Effector CD8-positive, alpha-beta T cell (primary cell): ENCODE measurements around the gene CAMTA1.

Experiments
- DNase-seq: peaks from one replicate; lab custom pipeline; 2025; lab: John Stamatoyannopoulos, UW

CAMTA1 gene

DNA sequence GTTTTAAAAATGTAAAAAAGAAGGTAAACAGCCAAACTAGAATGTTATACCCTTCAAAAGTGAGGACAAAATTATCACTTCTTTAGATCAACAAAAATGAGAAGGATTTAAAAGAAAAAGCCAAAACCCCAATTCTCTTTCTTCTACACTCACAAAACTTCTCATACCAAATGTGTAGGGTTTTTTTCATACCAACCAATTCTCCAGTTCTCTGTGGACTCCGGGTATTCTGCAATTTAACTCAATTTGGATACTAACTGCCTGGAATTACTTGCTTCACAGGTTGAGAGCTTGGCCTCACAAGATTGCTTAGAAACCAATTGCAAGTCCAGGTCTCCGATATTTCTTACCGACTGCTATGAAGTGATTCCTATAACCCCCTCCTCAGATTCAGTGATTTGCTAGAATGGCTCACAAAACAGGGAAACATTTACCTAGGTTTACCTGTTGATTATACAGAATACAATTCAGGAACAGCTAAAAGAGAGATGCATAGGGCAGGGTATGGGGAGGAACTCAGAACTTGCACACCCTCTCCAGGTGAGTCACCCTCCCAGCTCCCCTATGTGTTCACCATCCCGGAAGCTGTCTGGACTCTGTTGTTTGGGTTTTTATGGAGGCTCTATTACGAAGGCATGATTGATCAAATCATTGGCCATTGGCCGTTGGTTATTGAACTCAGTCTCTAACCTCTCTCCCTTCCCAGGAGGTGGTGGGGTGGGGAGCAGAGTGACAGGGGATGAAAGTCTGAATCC is 67.1 kb downstream of the CAMTA1 start:
- no peak for DNase-seq

GRCh38 chr1:6854166-6854565 is 68.9 kb downstream of the CAMTA1 start:
- DNase-seq, result no peak

- DNase-seq, result no peak
Observed at GRCh38 chr1:6857831-6858230, 72.6 kb downstream of the CAMTA1 start.

GRCh38 chr1:6858596-6858995 is 73.3 kb downstream of the CAMTA1 start:
- DNase-seq, result no peak

GRCh38 chr1:6859415-6860343 is 74.4 kb downstream of the CAMTA1 start:
- DNase-seq, result no peak

DNA sequence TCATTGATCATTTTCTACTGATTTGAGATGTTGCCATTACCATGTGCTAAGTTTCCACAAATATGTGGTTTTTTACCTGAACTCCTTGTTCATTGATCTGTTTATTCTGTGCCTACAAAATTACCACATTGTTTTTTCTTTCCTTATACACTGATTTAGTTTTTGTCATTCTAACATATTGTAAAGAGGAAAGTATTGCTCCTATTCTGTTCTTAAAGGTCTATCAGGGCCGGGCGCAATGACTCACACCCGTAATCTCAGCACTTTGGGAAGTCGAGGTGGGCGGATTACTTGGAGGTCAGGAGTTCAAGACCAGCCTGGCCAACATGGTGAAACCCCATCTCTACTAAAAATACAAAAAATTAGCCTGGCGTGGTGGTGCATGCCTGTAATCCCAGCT is 75.1 kb downstream of the CAMTA1 start:
- no peak for DNase-seq

- DNase-seq, result no peak
Observed at GRCh38 chr1:6861075-6861724, 75.9 kb downstream of the CAMTA1 start.

DNA sequence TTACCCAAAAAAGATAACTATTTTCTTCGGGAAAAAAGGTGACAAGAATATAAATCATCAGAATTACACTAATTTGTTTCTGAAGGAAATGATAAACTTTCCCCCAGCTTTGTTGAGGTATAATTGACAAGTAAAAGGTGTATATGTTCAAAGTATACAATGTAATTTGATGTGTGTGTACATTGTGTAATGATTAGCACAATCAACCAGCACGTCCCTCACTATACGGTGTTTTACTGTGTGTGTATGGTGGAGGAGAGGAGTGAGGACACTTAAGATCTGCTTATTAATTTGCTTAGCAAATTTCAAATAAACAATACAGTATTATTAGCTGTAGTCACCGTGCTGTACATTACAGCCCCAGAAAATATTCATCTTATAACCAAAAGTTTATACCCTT is 77.7 kb downstream of the CAMTA1 start:
- no peak for DNase-seq

- DNase-seq, result no peak
Observed at GRCh38 chr1:6864166-6864565, 78.9 kb downstream of the CAMTA1 start.

DNA sequence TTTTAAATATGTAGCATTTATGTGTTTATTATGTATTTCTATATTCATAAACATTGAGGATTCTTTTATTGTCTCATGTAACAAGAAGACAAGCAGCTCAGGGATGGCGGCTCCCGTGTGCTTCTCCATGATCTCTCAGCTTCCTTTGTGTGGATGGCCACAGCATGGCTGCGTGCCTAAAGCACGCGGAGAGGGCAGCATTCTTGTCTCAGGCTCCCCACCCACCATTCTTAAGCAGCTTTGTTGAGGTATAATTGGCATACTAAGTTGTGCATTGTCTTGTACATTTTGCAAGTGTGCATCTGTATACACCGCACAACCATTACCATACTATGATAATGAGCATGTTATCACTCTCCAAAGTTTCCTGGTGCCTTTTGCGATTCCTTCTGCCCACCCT is 81.6 kb downstream of the CAMTA1 start:
- DNase-seq, result no peak

- DNase-seq, result no peak
Observed at GRCh38 chr1:6867321-6867720, 82.1 kb downstream of the CAMTA1 start.

DNA sequence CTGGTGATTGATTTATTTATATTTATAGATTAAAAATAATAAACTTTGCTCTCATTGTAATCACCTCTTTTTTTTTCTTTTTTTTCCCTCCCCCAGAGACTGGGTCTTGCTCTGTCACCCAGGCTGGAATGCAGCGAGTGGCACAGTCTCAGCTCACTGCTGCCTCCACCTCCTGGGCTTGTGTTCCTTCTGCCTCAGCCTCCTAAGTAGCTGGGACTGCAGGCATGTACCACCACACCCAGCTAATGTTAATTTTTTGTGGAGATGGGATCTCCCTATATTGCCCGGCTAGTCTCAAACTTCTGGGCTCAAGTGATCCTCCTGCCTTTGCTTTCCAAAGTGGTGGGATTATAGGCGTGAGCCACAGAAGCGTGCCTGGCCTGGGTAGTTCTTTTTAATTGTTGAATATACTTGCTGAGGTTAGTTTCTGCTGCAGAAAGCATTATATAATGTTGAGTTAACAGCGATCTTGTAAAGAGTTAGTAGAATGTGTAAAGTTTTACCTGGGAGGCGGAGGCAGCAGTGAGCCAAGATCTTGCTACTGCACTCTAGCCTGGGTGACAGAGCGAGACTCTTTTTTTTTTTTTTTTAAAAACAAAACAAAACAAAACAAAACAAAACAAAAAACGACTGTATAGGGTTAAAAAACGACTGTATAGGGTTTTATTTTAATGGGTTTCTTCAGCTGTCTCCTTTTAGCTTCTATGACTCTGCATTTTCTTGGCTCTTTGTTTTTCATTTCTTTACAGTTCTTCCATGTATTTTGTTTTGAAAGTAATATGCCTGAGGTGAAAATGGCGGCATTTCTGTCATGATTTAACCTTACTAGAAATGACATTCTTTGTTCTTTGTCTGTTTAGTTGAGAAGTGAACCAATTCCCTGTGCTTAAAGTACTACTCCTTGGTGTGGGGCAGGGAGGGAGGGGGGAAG is 82.7 kb downstream of the CAMTA1 start:
- no peak for DNase-seq

GRCh38 chr1:6868660-6869380 is 83.6 kb downstream of the CAMTA1 start:
- no peak for DNase-seq

- no peak for DNase-seq
Observed at GRCh38 chr1:6869545-6869944, 84.3 kb downstream of the CAMTA1 start.

DNA sequence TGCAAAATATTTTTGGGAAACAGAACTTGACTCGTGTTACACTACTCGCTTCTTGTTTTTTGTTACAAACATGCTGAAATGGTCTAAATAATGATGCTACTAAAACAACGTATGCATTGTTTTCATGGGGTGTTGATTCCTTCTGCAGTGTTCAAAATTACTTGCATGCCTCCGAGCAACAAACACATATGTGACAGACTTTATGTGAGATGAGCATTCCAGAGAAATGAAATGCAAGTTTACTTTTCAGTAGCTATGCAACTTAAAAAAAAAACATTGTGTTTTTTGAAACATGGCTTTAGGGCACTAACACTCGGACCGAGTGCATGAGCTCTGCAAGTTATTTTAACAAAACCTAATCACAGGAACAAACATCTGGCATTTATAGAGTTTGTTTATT is 84.8 kb downstream of the CAMTA1 start:
- no peak for DNase-seq

GRCh38 chr1:6870571-6870970 is 85.3 kb downstream of the CAMTA1 start:
- DNase-seq, result no peak

DNA sequence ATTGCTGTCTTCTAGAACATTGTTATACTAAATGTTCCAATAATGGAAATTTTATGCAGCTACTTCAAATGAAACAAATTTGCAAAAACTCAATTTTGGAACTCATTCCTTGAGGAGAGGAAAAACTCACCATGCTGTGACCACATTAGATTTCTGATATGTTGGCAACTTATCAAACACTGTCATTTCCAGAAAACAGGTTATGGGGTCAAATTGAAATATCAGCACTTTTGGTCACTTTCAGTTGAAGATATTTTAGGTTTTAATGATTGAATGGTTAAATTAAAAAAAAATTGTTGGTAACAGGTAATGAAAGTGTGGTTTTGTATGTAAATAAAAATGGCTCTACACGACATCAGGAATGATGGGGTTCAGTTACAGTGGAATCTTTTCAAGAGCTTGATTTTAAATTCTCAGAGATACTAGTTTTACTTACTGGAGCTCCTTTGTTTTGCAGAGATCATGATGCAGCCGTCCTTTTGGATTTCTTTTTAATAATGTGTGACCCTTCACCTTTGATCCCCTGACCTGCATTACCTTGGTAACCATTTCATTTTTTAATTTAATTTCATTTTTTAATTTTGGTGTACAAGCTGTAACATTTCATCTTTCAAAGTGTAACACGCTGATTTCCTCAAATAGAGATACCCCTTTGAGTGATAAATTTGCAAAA is 86.2 kb downstream of the CAMTA1 start:
- no peak for DNase-seq

GRCh38 chr1:6872573-6873261 is 87.5 kb downstream of the CAMTA1 start:
- DNase-seq, result no peak

GRCh38 chr1:6873298-6874015 is 88.2 kb downstream of the CAMTA1 start:
- no peak for DNase-seq
